ENCODE measurements around the gene THSD1.
A peak's percentile ranks its signal among the peaks of the same experiment; 100 is the strongest.
"Not testable (repeated sequence)": the region's sequence is repeated elsewhere in the genome, so short reads cannot be mapped to it uniquely, and the experiment has no call there.

Gene THSD1

GRCh38 chr13:52407436-52407835 is 1.5 kb upstream of the THSD1 start:
- not testable (repeated sequence) for DNase-seq

- no peak for DNase-seq
Measured at GRCh38 chr13:52406629-52407028, 657 bp upstream of the THSD1 start.

DNA sequence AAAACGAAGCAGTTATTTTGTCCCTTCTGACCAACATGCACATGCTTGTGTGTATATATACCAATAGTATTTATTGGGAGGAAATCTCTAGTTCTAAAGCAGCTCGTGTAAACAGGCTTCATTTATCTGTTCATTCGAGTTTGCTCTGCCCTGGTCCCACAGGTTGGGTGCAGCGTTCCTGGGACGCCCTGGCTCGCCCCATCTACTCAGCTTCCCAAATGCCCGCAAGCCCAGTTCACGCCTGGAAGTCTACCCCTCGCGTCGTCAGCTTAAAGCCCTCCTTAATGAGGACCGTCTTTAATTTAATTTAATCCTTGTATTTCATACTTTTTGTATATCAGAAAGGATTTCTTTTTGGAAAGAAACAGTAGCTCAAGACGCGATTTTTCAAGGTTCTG is 604 bp downstream of the THSD1 start:
- DNase-seq, result no peak

- DNase-seq, result no peak
Measured at GRCh38 chr13:52399708-52400107, 6.3 kb downstream of the THSD1 start.

DNA sequence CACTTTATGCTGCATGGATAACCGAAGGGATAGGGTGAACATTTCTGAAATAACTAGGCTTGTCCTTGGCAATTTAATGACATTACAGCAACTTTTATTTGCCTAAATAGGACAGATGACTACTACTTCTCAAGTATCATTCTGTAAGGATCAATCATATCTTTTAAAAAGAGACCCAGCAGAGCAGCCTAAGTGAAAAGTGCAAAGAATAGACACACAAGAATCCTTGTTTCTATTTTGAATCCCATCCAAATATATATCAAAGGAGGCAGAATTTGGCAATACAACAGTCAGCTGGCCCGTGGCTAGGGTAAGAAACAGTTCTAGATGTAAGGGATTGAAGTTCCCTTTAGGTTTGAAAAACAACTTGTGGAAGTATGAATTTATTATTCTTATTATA is 6.9 kb downstream of the THSD1 start:
- DNase-seq, result no peak

DNA sequence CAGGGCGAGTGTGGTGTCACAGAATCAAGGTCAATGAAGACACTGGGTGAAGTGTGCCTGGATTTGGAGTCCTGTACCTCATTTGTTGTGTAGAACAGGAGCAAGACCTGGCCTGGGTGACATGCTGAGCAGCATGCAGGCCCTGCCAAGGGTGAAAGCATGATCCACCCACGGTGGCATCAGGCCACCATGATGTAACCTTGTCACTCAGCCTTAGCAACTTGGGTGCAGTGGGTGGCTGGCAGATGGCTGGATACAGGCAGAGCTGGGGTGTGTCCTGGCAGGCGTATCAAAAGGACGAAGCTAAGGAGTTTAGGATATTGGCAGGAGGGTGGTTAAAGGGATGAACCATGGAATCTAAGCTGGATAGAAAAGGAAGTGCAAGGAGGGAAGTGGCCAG is 10.3 kb downstream of the THSD1 start:
- no peak for DNase-seq

DNA sequence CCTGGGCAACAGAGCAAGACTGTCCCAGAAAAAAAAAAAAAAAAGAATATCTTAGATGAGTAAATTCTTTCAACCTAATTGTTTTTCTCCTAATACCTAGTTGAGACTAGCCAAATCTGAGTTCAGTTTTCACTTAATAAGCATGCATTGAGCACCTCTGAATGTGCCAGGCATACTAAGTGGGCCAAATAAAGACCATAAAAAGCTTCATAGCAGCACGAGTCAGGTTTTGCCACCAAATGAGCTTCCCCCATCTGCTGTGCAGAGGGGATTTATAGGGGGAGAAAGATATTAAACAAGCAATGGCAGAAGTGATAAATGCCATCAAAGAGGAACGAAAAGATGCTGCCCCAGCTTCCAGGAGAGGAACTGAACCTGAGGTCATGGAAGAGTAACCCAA is 11.4 kb downstream of the THSD1 start:
- DNase-seq, result no peak

- no peak for DNase-seq
Measured at GRCh38 chr13:52393572-52394357, 12.2 kb downstream of the THSD1 start.

DNA sequence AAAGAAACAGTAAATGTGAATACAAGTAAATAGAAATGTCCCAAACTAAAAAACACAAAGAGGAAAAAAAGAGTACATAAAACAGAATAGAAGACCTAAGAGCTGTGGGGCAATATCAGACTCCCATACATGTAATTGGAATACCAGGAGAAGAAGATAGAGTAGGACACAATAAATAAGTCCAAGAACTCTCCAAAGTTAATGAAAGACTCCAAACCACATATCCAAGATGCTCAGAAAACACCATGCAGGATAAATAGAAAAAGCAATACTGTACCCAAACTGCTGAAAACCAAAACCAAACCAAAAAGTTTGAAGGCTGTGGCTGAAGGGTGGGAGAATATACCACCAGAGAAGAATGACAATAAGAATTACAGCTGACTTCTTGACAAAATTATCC is 18.3 kb downstream of the THSD1 start:
- no peak for DNase-seq

DNA sequence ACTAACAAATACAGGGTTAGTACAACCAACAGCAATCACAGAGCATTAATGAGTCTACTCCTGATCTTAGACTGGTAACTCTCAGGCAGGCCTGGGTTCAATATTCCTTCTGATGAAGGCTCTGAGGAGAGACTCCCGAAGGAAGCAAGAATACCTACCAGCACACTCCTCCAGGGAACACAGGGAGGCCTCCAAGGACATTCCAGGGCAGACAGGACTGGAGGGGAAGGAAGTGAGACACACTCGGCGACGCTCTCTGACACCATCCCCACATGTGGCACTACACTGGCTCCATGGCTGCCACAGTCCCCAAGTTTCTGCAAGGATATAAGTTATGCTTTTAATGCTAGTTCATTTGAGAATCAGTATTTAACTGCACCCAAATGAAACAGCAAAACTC is 20.1 kb downstream of the THSD1 start:
- DNase-seq, result no peak

DNA sequence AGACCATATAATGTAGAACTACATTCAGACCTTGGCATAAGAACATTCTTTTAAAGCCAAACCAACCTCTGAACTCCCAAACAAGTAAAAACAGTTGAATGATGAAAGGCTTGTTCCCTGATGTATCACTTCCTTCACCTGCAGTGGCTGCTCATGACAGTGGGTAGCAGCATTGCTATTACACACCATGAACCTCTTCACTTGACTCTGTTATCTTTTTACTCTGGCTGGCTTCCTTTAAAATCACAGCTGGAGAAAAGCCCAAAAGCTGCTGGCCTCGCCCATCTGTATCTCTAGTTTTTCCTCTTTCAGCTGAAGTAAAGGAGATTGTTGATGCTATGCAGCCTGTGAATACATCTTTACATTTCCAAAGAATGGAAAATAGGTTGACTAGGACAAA is 22.6 kb downstream of the THSD1 start:
- DNase-seq, result no peak

GRCh38 chr13:52378312-52378711 is 27.7 kb downstream of the THSD1 start:
- DNase-seq, result no peak

DNA sequence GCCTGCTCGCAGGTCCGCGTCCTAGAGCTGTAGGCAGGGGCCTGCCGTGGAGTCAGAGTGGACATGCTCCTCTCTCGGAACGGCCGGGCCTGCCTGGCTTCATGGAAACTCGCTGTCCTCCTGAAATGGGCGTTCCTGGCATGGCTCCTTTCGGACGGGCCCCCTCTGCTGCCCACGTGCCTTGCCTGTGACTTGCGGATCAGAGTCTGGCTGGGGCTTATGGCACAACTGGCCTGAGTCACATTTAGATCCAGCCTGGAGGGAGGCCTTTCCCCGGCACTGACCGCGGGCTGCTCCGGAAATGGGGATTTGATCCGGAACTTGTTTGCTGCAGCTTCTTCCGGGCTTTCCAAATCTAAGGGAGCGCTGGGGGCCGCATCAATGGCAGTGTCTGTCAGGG is 28.1 kb downstream of the THSD1 start:
- DNase-seq, result no peak

DNA sequence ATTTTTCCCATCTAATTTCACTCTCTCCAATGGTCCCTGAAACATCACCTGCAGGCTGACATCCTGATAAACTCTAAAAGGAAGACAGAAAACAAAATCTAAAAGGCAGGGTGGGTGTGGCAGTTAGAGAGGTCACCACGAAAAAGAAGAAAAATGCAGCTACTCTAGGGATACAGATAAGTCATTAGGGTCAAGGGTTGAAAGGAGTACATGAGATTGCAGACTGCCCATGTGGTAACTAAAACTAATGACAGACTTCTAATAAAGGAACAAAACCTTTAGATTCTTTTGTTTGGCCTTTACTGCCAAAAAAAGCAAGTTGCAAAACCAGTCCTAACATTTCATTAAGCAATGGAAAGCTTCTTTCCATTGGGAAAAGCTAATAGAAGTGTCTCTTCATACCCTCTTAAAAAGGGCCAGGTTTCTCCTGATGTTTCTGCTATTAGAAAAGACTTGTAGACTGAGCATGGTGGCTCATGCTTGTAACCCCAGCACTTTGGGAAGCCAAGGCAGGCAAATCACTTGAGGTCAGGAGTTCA is 31.0 kb downstream of the THSD1 start:
- DNase-seq, result no peak

- DNase-seq, result no peak
Measured at GRCh38 chr13:52374389-52374788, 31.6 kb downstream of the THSD1 start.

DNA sequence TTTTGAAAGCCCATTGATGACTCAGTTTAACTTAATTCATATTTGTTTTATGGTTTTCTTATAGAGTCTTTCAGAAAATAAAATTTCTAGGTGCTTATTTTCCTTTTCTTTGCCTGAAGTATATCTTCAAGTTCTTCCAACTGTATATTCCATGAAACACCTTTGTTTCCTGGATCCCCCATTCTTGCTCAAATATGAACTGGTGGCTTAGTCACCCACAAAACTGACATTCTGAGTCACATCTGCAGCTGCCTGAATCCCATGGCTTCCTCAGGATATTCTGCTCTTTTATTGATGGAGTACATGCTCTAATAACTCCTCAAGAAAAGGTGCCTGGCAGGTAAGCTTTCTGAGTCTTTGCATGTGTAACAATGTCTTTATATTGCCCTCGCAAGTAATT is 32.7 kb downstream of the THSD1 start:
- DNase-seq, result not testable (repeated sequence)

DNA sequence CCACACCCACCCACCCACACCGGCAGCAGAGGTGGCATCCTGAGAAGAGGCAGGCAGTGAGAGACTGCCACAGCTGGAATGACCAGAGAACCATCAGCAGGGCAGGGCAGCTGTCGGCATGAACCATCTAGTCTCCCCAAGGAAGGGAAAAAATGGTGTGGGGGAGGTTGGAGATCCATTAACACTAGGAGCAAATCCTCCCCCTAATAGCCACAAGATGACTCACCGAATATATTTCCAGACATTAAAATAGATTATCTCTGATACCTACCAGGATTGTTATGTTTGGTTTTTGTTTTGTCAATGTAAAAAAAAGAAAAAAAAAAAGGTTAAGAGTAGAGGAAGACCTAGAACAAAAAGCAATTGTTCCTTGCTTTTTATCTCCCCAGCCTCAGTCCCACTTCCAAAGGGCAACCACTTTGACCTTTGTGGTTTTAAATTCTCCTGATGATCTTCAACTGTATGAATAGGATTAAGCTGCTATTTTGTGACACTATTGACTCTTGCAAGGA is 34.2 kb downstream of the THSD1 start:
- DNase-seq, result no peak

DNA sequence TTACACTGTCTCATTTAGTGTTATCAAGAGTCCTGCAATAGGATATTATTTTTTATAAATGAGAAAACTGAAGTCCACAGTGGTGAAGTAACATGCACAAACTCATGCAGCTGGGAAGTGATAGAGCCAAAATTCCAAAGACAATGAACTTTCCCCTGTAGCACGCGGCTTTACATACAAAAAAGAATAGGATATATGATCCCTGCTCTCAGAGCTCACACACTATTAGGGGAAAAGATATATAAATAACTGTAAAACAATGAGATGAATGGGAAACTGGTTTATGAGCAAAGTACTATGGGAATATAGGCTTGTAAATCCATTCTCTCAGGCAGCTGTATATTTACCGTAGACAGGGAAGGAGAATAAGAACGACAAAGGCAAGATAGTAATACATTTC is 39.7 kb downstream of the THSD1 start:
- peak; percentile 24 for DNase-seq

GRCh38 chr13:52362169-52362887 is 43.6 kb downstream of the THSD1 start:
- DNase-seq, result not testable (repeated sequence)

- no peak for DNase-seq
Measured at GRCh38 chr13:52361225-52361624, 44.7 kb downstream of the THSD1 start.

DNA sequence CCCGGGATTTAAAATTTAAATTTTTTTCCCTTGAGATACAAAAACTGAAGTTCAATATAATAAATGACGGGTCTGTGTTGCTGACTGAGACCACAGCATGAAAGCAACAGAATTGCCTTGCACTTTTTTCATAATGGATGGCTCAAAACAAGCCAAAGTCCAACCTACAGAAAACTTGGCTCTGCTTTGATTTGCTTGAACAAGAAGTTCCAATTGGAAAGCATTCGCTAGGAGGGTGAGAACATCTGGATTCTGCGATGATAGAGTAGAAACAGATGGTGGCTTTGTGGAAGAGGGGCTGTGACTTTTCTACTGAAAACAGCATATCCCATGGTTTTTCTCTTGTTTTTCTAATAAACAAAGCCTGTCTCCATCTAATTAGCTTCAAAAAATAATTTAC is 46.4 kb downstream of the THSD1 start:
- DNase-seq, result peak; percentile 81

DNA sequence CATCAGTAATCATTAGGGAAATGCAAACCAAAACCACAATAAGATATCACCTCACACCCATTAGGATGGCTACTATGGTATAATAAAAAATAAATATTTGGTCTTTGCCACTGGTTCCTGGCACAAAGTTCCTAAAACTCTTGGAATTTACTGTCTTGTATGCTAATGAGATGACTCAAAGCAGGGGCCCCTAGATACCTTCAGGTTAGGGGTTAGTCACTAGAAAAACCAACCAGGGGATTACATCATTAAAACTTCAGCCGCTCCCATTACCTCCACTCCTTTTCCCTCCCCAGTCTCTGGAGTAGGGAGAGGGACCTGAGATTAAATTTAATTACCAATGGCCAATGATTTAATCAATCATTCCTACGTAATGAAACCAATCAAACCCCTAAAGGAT is 49.6 kb downstream of the THSD1 start:
- DNase-seq, result no peak

DNA sequence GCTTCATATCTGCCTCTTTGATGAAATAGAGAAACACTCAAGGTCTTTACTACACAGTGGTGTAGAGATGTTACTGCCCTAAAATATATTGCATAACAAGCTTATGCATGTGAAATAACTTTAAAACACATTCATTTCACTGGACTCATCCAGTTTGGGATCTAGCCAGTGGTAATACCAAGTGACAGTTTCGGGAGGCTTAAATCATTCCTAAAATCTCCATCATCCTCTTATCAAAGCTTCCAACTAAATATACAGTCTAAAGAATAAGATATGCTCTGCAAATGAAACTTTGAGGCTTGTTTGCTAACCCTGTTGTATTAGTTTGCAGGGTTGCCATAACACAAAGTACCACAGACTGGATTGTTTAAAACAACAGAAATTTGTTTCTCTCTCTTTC is 52.8 kb downstream of the THSD1 start:
- peak; percentile 24 for DNase-seq
